Fibroblast of mammary gland (primary cell): Measurements from ENCODE around the gene CNTN5.

Experiments
- DNase-seq: peaks from one replicate; pipeline ENCODE4 v3.0.0-alpha.2; 2010; ENCODE audit warnings: low read depth
- H3K4me3 ChIP-seq: 2 replicates; pipeline ENCODE4 v1.5.1; 2011; ENCODE audit warnings: low read depth, mild to moderate bottlenecking, low read length, moderate library complexity; ENCODE audit not compliant: control insufficient read depth
- CTCF ChIP-seq: conservative IDR thresholded peaks from 2 replicates; pipeline ENCODE4 v1.5.1; 2011; ENCODE audit warnings: low read depth, low read length, inconsistent platforms; ENCODE audit not compliant: control insufficient read depth, insufficient read depth

The CNTN5 gene

GRCh38 chr11:100354736-100355135 is 1334.0 kb downstream of the CNTN5 start:
- H3K4me3 ChIP-seq = no peak overlapping the region
- TF ChIP-seq CTCF = no peak
- no peak for DNase-seq

GRCh38 chr11:100356035-100356434 is 1335.3 kb downstream of the CNTN5 start:
- TF ChIP-seq CTCF = no peak
- no peak overlapping the region for H3K4me3 ChIP-seq
- DNase-seq = no peak

- H3K4me3 ChIP-seq = no peak overlapping the region
- TF ChIP-seq CTCF = no peak
- DNase-seq = no peak
These were observed 1338.5 kb downstream of the CNTN5 start for GRCh38 chr11:100359281-100359680.

- no peak for DNase-seq
- TF ChIP-seq CTCF = no peak
- H3K4me3 ChIP-seq = no peak overlapping the region
These were observed 1347.1 kb downstream of the CNTN5 start for GRCh38 chr11:100367892-100368291.

- no peak overlapping the region for H3K4me3 ChIP-seq
- DNase-seq = no peak
- TF ChIP-seq CTCF = no peak
These were observed 1362.7 kb downstream of the CNTN5 start for GRCh38 chr11:100383357-100383865.

GRCh38 chr11:100396266-100396665 is 1375.5 kb downstream of the CNTN5 start:
- H3K4me3 ChIP-seq = no peak overlapping the region
- no peak for DNase-seq
- no peak for TF ChIP-seq CTCF

GRCh38 chr11:100397401-100397800 is 1376.7 kb downstream of the CNTN5 start:
- no peak for DNase-seq
- H3K4me3 ChIP-seq = no peak overlapping the region
- TF ChIP-seq CTCF = no peak
